HK-2 (cell line): ENCODE measurements around the gene ARL3.
A peak's percentile ranks its signal among the peaks of the same experiment; 100 is the strongest.
"Not testable (repeated sequence)": the region's sequence is repeated elsewhere in the genome, so short reads cannot be mapped to it uniquely, and the experiment has no call there.

Experiments used
- DNase-seq: peaks from one replicate; pipeline ENCODE4 v3.0.0-alpha.2; 2018; ENCODE audit not compliant: unreplicated experiment

ARL3 gene

DNA sequence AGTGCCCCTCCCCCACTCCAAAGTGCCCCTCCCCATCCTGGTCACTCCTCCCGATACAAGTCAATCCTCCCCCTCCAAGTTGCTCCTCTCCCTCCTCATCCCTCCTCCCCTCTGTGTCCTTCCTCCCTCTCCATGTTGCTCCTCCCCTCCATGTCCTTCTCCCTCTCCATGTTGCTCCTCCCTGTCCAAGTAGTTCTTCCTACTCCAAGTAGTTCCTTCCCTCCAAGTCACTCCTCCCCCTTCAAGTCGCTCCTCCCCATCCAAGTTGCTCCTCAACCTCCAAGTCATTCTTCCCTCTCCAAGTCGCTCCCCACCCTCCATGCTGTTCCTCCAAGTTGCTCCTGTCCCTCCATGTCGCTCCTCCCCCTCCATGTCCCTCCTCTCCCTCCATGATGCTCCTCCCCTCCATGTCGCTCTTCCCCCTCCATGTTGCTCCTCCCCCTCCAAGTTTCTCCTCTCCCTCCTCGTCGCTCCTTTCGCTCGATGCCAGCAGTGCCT lies 20.9 kb upstream of the ARL3 start:
- DNase-seq = no peak

DNA sequence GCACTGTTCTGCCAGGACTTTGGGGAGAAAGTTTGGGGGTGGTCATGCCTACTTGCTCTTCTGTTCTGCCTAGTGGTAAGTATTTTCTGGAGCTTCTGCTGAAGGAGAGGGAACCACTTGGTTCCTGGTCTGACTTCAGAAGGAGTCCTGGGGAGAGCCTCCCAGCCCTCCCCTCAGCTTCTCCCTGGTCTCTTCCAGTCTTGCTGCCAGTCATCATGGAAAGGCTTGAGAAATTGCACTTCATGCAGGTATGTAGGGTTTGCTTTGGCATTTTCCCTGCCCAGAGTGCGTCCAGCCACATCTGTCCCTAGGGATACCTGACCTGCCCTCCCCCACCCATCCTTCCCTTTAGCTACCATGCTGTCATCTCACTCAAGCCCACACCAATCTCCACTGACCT lies 18.5 kb upstream of the ARL3 start:
- DNase-seq = no peak

GRCh38 chr10:102731222-102731800 lies 17.1 kb upstream of the ARL3 start:
- DNase-seq = no peak

DNA sequence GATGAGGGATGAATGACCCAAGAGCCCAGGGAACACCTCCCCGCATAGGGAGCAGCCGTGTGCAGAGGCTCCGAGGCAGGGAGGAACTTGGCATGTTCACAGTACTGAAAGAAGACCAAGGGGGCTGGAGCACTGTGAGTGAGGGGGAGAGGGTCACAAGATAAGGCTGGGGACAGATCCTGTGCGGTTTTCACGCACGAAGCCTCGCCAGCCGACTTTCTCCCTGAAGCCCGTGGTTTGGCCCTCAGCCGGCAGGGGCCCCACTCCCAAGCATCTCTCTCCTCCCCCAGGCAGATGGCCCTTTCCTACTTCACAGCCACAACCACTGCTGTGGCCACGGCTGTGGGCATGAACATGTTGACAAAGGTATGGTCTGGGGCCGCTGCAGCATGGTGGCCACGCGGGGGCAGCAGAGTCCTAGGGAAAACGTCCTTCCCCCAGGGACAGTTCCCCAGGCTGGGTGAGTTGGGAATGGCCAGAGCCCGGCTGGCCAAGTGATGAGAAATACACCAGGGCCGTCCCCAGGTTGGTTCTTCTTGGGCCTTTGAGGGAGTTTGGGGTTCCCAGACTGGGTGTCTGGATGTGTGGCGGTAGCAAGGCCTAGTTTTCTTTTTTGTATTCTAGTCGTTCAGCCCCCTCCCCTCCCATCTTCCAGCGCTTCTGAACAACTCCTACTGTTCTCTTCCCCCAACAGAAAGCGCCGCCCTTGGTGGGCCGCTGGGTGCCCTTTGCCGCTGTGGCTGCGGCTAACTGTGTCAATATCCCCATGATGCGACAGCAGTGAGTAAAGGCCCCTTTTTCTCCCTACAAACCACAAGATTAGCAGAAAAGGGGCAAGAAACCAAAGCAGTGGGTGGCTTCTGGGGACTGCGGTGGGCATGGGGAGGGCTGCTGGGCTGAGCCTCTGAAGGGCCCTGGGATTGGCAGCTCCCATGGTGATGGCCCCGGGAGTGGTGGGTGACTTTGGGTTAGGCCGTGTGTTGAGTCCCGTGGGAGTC lies 15.1 kb upstream of the ARL3 start:
- DNase-seq = peak; percentile 91

- no peak for DNase-seq
These were observed 13.0 kb upstream of the ARL3 start for GRCh38 chr10:102727037-102727818.

GRCh38 chr10:102726274-102726673 lies 12.1 kb upstream of the ARL3 start:
- DNase-seq = no peak

DNA sequence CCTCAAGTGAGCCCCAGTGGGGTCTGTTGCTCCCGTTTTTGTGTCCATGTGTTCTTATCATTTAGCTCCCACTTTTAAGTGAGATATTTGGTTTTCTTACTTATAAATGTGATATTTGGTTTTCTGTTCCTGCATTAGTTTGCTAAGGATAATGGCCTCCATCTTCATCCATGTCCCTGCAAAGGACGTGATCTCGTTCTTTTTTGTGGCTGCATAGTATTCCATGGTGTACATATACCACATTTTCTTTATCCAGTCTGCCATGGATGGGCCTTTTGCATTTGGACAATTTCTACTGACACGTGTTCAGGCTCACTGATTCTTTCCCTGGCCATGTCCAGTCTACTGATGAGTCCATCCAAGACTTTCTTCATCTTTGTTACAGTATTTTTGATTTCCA lies 9.8 kb upstream of the ARL3 start:
- no peak for DNase-seq

DNA sequence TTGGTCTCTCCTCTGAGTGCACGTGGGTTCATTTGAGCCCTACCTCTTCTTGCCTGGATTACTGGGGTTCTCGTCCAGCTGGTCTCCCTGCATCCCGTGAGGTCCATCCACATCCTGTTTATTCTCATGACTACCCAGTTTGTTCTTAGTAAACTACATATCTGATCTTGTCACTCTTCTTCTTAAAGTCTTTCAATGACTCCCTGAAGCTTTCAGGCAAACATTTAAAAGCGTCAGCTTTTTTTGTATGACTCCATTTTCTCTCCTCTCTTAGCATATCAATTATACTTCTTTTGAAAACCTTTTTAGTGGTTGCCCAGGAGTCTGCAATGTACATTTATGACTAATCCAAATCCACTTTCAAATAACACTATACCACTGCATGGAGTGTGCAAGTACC lies 7.8 kb upstream of the ARL3 start:
- DNase-seq = no peak

GRCh38 chr10:102720775-102721301 lies 6.6 kb upstream of the ARL3 start:
- DNase-seq = no peak

GRCh38 chr10:102720337-102720736 lies 6.1 kb upstream of the ARL3 start:
- DNase-seq = no peak

- DNase-seq = no peak
These were observed 4.0 kb upstream of the ARL3 start for GRCh38 chr10:102718220-102718619.

- not testable (repeated sequence) for DNase-seq
These were observed 2.8 kb upstream of the ARL3 start for GRCh38 chr10:102716900-102717565.

GRCh38 chr10:102715880-102716279 lies 1.7 kb upstream of the ARL3 start:
- DNase-seq = no peak

GRCh38 chr10:102714621-102715455 lies 641 bp upstream of the ARL3 start, which contains the start of gene SFXN2:
Gene SFXN2, plus strand, starts transcription at chr10:102714636. Its CDS starts 12,001 bp downstream, at chr10:102726637.
- DNase-seq = no peak

- DNase-seq = no peak
These were observed 721 bp downstream of the ARL3 start for GRCh38 chr10:102713539-102713813.

DNA sequence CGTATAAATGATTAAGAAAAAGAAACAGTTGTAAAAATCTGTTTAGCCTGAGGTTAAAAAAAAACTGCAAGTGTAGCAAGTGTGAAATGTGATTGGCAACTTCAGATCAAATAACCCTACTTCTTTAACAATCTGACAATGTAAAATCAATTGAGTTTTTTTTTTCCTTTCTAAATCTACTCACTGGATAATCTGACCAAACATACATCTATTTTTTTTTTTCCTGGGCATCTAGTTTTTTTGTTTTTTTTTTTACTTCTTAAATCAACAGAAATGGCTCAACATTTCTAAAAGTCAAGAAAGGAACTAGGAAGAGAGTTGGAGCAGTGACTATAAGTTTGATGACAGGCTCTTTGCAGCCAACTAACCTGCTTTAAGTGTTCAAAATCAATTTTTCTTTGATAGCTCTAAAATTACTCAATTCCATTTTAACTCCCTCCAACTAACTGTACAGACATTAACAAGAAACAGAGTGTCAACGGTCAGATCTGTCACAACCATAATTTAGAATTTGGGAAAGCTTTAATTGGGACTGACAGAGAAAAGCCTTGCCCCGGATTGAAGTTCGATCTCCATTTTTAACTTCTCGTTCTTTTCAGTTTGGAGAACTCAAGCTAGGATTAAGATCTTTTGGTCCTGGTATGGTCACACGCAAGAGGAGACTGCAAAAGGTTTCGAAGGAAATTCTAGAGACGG lies 1.2 kb downstream of the ARL3 start:
- no peak for DNase-seq

- no peak for DNase-seq
These were observed 2.1 kb downstream of the ARL3 start for GRCh38 chr10:102712089-102712488.

DNA sequence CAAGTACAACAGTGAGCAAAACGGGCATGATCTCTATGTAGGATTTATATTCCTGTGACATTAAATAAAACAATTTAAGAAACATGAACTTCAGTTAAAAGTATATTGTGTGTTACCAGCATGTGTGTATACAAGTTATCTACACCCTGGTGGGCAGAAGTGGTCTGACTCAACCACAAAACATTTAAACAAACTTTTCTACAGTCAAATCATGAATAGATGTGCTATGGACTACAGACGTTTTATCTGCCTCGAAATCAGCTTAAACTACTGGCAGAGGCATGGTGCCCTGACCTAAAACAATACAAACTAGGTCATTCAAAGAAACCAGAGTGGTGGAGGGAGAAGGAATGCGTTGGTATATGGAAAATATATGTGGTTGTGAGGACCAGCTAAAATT lies 3.6 kb downstream of the ARL3 start:
- no peak for DNase-seq

DNA sequence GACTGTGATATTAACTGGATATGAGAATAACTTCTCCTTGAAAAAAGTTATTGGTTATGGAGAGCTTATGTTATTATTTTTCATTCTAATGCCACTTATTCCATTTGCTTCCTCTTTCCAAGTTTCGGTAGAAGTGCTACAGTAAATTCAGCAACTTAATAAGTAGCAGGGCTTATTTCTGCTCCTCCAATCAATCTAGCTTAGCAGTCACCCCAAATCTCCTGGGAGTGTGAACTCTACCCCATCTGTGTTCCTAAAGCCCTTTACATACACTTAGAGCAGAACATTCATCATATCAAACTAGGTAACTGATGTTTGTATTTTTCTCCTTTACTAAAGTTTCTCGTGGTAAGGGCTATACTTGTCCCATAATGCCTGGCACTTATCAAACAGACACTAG lies 8.7 kb downstream of the ARL3 start:
- no peak for DNase-seq

DNA sequence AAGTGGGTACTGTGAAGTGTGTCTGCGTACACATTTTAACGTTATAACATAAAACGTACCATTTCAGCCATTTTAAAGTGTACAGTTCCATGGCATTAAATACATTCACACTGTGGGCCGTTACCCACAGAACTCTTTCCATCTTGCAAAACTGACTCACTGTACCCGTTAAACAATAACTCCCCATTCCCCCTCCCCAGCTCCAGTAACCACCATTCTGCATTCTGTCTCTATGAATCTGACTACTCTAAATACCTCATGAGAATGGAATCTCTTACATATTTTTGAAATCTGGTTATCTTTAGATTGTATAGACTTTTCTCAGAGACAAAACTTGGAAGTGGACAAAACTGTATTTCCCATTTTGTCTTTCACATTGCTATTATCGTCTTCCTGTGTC lies 9.3 kb downstream of the ARL3 start:
- DNase-seq = peak; percentile 58
